ENCODE measurements around the gene FREM1.

DNA sequence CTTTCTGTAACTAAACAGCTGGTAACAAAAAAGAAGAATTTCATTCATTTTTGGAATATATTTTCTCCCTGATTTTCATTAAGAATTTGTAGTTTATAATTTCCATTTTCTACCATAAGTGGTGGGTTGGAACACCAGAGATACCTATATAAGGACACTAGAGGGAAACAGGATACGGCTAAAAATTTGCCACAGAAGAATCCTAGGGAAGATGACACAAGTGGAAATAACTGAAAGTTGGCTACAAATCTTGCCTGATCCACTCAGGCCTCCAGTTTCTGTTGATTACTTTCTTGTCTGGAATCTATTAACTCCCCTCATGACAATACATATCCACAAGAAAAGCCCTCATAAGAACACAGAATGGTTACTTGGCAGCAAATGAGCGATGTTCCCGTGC lies 46.8 kb downstream of the FREM1 start:
- TF ChIP-seq MXI1 (conservative IDR thresholded peaks at IDR 0.05; ENCODE audit: poor library complexity, severe bottlenecking), result no peak
- TF ChIP-seq SMC3 (conservative IDR thresholded peaks at IDR 0.05; ENCODE audit: poor library complexity), result no peak
- TF ChIP-seq CTCF (IDR thresholded peaks at IDR 0.05; ENCODE audit: poor library complexity, severe bottlenecking), result no peak
- TF ChIP-seq POLR2AphosphoS5 (IDR thresholded peaks at IDR 0.05), result no peak
- no peak for TF ChIP-seq RAD21 (conservative IDR thresholded peaks at IDR 0.05)
- no peak for TF ChIP-seq EZH2 (IDR thresholded peaks at IDR 0.05; ENCODE audit: borderline replicate concordance, insufficient read depth, low read length, poor library complexity, severe bottlenecking)
- no peak for TF ChIP-seq REST (IDR thresholded peaks at IDR 0.05; ENCODE audit: borderline replicate concordance)
- no peak for TF ChIP-seq EP300 (conservative IDR thresholded peaks at IDR 0.05; ENCODE audit: poor library complexity, severe bottlenecking)
- TF ChIP-seq TAF1 (IDR thresholded peaks at IDR 0.05; ENCODE audit: low read depth), result no peak

Data from neural cell (in vitro differentiated cells).